Raji (cell line): ENCODE measurements around the gene TBC1D14.

ENCODE experiments used
- POLR2A ChIP-seq: IDR thresholded peaks from 2 replicates; pipeline ENCODE4 v1.6.1; 2011; ENCODE audit warnings: low read depth, low read length, control low read depth; ENCODE audit not compliant: insufficient read depth

The TBC1D14 gene

DNA sequence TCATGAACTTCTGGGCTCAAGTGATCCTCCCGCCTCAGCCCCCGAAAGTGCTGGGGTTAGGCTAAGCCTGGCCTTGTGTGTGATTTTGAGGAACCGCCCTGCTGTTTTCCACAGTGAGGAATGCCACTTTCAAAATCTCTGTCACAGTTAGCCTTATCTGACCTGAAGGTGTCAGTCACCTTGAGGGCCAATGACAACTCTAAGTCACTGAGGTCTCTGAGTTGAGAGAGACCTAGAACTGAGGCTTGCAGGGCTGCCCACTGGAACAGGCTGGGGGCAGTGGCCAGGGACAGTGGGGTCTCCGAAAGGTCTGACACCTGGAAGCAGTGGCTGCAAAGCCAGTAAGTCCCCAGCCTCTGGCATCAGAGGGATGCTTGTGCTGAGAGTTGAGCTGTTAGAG is 139.7 kb downstream of the TBC1D14 start:
- no peak for TF ChIP-seq POLR2A

- TF ChIP-seq POLR2A: no peak
Observed at GRCh38 chr4:7049739-7050138, 140.1 kb downstream of the TBC1D14 start.

- no peak for TF ChIP-seq POLR2A
Observed at GRCh38 chr4:7050481-7051143, 141.0 kb downstream of the TBC1D14 start.

GRCh38 chr4:7051144-7051495 is 141.5 kb downstream of the TBC1D14 start:
- TF ChIP-seq POLR2A: no peak

GRCh38 chr4:7051905-7052304 is 142.3 kb downstream of the TBC1D14 start:
- TF ChIP-seq POLR2A: no peak

DNA sequence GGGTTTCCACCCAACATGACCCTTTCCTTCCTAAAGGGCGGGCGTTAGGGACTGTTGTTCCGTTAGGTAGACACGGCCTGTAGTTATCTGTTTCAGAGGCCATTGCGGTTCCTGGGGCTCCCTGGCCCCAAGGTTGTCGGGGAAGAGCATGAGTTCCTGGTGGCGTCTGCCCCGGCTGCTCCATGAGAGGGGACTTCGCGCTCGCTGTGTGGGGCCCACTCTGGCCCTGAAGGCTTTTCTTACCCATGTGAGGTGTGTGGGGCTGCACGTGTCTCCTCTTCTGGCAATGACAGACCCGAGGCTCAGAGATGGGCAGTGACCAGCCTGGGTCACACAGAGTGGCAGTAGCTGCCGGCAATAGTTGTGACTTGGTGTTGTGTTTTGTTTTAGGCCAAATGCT is 142.7 kb downstream of the TBC1D14 start:
- no peak for TF ChIP-seq POLR2A

DNA sequence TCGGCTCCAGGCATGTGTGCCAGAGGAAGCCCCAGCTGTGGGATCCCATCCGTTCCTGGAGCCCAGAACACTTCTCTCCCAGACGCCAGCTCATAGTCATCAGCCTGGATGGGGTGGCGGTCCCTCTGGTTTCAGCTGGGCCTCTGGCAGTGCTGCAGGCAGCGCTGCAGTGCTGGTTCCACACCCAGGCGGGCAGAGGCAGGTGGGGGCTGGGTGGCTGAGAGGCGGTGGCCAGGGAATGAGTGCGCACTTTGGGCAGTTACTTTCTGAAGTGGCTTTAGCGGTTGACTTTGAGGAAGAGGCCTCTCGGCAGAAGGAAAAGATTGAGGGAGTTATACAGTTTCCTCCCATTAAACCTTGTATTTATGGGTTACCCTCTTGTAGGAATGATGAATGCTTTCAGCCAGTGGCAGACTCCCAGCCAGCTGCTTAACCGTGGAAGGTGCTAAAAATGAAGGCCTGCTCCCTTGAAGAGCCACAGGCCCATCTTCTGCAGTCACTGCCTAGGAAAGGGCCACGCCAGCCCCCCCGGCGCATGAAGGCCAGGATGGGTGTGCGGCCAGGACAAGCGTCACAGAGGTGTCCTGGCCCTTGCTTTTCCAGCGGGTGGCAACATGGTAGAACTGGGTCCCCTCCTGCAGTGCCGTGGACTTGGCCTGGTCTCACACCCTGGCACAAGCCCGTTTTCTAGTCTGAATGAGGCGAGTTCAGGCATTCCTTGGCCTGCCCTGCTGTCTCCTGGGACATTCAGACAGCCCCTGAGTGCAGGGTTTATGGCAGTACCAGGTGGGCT is 143.5 kb downstream of the TBC1D14 start:
- TF ChIP-seq POLR2A: no peak

DNA sequence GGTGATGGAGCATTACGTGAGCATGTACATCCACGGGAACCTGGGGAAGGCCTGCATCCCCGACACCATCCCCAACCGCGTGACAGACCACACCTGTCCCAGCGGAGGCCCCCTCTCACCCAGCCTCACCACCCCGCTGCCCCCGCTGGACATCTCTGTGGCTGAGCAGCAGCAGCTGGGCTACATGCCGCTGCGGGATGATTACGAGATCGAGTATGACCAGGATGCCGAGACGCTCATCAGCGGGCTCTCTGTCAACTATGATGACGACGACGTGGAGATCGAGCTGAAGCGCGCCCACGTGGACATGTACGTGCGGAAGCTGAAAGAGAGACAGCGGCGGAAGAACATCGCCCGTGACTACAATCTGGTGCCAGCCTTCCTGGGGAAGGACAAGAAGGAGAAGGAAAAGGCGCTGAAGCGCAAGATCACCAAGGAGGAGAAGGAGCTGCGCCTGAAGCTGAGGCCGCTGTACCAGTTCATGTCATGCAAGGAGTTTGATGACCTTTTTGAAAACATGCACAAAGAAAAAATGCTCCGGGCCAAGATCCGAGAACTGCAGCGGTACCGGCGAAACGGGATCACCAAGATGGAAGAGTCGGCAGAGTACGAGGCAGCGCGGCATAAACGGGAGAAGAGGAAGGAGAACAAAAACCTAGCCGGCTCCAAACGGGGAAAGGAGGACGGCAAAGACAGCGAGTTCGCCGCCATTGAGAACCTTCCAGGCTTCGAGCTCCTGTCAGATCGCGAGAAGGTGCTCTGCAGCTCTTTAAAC is 144.7 kb downstream of the TBC1D14 start:
- no peak for TF ChIP-seq POLR2A

DNA sequence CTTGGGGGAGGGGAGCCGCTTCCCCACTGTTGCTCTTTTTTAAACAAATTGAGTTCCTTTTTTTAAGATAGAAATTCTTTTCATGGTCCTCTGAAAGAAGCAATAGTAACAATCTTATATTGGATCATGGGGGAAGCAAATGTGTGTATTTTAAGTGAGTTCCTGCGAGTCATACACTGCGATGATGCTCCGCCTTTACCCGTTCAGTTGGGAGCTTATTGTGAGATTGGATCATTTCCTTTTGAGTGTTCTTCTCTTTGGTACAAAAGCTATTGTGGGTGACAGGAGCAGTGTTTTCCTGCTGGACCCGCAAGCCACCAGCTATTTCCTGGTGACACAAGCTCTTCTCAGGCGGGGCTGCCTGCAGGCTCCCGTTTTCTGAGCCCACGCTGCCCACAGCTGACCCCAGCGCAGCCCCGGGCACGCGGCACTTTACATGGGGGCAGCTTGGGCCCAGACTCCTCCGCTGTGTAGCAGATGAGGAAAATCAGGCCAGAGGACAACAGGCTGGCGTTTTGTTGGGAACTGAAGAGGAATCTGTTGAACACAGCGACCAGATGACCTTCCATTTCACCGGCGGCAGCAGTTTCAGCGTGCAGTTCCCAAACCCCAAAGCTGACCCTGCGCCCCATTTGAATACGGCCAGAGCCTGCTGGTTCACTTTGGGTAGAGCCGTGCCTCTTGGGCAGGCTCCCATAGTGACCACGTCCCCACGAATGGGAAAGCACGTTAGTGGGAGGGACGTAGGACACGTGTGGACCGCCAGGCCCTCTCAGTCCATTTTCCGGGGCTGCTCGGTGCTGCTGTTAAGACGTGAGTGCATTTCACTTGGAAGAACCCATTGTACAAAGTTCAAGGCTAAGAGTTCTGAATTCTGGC is 145.7 kb downstream of the TBC1D14 start:
- TF ChIP-seq POLR2A: no peak

DNA sequence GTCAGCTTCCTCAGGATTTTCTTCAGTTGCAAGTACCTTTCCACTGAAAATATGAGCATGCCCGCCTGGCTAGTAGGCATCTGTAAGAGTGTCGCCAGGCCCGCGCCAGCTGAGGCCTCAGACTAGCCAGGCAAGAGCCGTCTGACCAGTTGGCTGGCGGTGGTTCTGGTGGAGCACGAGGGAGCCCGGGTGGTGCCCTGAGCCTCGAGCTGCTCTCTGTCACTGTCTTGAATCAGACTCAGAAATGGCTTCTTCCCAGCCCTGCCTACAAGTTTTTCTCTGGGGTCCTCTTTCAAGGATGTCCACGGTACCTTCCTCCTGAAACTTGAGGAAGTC is 146.3 kb downstream of the TBC1D14 start:
- no peak for TF ChIP-seq POLR2A

DNA sequence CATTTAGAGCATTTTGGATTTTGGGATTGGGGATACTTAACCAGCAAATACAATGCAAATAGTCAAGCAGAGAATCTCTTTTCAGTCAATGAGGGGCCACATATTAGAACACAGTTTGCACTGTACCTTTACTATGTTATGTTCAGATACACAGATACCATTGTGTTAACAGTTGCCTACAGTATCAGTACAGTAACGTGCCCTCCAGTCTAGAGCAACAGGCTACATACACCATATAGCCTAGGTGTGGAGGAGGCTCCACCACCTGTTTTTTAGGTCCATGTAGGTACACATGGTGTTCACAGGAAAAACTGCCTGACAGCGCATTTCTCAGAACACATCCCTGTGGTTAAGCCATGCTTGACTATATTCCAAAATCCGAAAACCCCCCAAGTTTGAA is 149.2 kb downstream of the TBC1D14 start:
- TF ChIP-seq POLR2A: no peak

GRCh38 chr4:7059662-7060061 is 150.0 kb downstream of the TBC1D14 start:
- TF ChIP-seq POLR2A: no peak

DNA sequence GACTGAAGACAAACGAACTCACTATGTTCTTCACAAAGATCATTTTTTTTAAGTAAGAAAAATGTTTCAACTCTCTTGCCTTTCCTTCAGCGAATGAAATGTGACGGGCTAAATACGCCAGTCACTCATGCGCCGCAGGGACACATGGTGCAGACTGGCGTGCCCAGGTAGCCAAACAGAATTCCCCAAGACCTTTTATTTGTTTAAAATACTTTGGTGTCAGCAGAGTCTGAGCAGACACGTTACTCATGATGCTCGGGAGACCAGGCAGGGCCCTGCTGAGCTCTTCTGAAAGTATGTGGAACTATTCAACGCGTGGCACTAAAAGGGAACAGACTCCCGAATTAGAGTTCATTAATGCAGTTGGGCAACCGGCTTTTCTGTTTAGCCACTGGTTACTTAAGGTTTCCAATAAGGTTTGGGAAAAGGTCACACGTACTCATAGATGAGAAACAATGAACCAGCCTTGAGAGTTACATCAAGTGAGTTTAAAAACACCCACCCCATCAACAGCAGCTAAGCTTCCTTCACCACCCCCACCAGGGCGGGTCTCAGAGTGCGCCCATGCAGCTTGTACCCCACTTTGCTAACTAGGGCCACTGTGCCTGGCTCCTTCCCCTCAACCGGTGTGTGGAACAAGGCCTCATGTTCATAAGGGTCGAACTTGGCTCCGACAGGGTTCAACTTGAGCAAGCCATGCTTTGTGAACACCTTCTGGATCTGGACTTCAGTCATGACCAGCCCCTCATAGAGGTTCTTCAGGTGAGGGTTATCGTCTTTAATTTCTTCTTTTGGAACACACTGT is 150.9 kb downstream of the TBC1D14 start:
- TF ChIP-seq POLR2A: no peak

DNA sequence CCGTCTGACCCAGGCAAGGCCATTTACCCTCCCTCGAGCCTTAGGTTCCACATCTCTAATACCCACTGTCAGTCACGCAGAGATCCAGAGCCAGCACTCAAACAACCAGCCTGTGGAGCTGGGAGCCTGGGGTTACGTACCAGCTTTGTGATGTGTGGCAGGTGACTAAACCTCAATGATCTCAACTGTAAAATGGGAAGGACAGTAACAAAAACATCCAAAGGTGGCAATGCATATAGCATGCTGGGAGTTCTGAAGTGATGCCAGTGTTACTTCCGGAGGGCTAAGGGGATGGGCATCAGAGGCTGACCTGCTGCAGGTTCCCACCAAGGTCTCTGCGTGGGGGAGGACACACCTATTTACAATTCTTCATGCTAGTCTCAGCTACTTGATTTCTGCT is 152.2 kb downstream of the TBC1D14 start:
- no peak for TF ChIP-seq POLR2A
